Activated effector memory CD4-positive, alpha-beta T cell treated with Interleukin-2 at 50 U/mL for 16 hours (primary cell): ENCODE measurements around the gene TUBGCP4.
"Not testable (repeated sequence)": the region's sequence is repeated elsewhere in the genome, so short reads cannot be mapped to it uniquely, and the experiment has no call there.

Experiments
- DNase-seq: peaks from one replicate; pipeline ENCODE4 v3.0.0-alpha.2; 2020

Gene TUBGCP4, protein sequence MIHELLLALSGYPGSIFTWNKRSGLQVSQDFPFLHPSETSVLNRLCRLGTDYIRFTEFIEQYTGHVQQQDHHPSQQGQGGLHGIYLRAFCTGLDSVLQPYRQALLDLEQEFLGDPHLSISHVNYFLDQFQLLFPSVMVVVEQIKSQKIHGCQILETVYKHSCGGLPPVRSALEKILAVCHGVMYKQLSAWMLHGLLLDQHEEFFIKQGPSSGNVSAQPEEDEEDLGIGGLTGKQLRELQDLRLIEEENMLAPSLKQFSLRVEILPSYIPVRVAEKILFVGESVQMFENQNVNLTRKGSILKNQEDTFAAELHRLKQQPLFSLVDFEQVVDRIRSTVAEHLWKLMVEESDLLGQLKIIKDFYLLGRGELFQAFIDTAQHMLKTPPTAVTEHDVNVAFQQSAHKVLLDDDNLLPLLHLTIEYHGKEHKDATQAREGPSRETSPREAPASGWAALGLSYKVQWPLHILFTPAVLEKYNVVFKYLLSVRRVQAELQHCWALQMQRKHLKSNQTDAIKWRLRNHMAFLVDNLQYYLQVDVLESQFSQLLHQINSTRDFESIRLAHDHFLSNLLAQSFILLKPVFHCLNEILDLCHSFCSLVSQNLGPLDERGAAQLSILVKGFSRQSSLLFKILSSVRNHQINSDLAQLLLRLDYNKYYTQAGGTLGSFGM

DNA sequence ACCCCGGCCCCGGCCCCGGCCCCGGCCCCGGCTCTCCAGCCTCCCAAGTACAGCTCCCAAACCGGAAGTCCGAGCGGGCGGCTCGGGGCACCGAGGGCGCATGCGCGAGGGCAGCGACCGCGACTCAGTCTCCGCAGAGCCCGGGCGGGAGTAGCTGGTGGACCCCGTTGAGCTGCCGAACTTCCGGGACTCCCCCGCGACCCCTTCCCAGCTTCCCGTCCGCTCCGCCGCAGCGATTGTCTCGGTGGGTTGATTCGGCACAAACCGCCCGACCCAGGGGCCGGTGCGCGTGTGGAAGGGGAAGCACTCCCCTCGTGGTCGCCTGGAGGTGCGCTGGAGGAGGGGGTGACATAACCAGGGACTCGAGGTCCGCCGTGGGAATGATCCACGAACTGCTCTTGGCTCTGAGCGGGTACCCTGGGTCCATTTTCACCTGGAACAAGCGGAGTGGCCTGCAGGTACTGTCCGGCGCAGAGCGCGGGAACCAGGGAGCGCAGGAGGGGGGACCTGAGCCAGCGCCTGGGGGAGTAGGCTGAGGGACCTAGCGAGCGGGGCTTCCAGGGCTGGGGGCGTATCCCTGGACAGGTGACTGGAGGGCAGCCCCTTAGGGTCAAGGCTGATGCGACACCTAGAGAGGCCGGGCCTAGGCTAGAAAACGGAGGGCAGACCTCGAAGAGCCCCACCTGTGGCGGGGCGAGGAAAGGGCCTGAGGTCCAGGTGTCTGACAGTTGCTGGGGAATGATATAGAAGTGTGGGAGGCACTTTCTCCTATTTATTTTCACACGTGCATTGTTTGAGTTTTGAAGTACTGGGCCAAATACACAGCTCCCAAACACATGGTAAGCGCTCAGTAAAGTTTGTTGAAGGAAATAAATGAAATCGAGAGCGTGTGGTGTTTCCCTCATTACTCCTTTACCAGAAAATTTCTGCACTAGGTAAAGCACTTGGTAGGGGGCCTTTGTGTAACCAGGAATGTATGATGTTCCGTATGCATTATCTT lies at the start of gene TUBGCP4, which contains the start of gene ZSCAN29:
TUBGCP4 (plus strand) TSS at position 127 of the 1,000 bp plus-strand sequence; CDS start at position 381, 254 bp downstream.
ZSCAN29 (minus strand) TSS at position 69 of the 1,000 bp plus-strand sequence. CDS start 1,130 bp downstream, outside the sequence.
- peak; percentile 63 for DNase-seq

- no peak for DNase-seq
Observed at GRCh38 chr15:43325039-43325684, 45.7 kb upstream of the TUBGCP4 start.

DNA sequence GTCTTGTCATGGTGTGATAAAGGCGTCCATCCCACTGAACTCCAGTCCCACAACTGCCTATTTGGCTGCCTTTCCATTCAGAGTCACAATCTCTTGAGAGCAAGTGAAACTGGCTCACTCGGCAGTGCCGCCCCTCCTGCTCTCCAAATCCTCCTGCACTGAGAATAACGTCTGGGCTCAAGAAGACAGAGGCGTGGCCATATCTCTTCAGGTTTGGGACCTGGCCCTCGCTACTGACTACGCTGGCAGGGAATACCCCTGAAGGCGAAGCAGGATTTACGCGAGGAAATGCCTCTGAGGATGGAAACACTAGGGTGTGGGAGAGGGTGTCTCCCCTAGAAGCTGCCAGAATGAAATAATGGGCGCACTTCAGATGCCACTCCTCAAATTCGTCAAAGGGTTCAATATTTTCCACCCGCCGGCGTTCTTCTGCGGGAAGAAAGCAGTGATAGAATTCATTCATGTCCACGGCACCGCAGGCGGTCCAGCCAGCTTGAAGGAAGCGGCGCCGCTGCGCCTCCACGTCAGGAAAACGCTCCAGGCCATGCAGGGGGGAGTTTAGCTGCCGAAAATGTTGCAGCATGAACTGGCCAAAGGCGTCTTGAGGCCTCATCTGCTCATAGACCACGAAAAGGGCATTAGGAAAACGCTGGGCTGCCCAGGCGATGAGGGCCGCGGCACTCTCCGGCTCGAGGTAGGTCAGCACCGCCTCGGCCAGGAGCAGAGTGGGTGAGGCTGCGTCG lies 41.5 kb upstream of the TUBGCP4 start:
- DNase-seq: no peak

DNA sequence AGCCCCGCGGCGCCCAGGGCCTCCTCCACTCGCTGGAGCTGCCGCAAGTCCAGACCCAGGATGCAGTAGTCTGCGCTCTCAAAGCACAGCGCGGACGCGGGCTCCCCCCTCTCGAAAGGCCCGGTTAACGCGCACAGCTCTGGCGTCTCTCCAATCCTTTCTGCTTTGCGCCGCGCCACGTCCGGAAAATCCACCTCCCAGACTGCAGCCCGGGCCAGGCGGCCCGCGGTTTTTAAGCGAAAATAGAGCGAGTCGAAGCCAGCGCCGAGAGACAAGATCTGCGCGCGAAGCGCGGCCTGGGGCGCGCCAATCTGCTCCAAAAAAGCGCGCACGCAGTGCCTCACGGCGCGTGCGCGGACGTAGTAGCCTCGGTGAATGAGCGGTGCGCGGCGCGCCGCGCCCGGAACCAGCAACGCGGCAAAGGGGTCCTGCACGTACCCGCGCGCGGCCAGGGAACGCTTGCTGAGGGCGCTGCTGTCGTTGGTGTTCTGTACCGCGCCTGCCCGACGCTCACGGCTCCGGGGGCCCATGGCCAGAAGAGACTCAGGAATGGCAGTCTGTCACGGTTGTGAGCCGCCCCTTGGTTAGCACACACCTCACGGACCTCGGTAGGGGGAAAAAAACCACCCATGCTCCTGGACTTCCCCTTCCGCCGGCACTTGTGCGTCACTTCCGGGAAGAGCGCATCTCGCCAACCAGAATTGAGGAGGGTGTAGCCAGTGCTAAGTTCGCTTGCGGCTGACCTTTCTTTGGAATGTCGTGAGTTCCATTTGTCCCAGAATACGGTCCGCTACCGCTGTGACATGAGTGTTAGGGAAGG lies 40.7 kb upstream of the TUBGCP4 start, which contains the start of gene LCMT2:
LCMT2 (minus strand) TSS at position 614 of the 820 bp plus-strand sequence; CDS start at position 530, 84 bp downstream.
- peak; percentile 88 for DNase-seq

DNA sequence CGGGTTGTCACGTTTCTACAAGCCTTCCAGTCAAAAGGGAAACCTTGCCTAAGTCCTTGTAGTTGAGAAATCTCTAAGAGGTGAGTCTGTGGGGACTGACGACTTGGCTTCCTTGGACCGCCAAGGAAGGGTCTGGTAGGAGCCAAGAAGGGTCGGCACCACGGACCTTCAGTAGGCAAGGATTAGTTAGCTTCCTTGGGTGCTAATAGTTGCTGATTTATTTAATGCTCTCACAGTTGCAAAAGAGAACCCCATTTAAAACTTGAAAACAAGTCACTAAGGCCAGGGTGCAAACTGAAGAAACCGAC lies 40.2 kb upstream of the TUBGCP4 start:
- DNase-seq: no peak

- DNase-seq: no peak
Observed at GRCh38 chr15:43346305-43346704, 24.6 kb upstream of the TUBGCP4 start.

DNA sequence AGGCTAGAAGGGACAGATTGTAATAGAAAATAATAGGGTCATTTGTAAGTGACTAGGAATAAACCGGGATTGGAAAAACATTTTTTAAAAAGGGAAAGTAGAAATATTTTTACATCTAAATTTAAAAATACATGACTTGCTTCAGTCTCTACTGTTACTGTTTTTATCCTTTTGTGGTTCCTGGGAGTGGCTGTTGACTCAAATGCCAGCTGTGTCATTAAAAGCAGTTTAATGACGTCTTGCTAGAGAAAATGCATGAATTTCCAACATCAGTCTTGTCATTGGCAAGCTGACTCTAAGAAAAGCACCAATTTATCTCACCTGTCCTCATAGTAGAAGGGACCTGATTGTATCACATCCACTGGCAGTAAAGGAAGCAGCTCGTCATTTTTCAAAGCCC lies 23.8 kb upstream of the TUBGCP4 start:
- no peak for DNase-seq

DNA sequence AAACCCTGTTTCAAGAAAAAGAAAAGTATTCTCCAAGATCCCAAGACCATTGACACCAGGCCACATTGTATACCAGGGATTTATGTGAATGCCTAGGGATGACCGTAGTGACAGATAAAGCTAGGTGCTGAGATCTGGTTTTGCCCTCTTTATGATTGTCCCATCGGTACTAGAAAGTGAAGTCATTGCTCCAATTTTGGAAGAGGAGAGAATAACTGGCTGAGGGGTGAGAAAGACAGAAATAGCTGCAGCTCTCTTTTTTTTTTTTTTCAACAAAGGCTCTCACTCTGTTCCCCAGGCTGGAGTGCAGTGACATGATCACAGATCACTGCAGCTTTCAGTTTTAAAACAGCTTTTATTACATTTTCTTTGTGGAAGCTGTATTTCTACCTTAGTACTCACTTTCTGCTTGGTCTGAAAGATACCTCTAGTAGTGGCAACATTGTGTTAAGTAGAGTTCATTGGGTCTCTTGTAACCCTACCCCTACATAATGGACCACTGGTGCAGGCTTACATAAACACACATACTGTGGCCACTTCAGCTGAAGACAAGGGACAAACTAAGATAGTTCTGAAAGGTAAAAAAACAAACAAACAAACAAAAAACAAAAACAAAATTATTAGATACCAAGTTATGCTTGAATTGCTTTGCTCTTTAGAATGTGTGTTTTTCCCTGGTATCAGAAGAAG lies 18.1 kb upstream of the TUBGCP4 start:
- DNase-seq: no peak

DNA sequence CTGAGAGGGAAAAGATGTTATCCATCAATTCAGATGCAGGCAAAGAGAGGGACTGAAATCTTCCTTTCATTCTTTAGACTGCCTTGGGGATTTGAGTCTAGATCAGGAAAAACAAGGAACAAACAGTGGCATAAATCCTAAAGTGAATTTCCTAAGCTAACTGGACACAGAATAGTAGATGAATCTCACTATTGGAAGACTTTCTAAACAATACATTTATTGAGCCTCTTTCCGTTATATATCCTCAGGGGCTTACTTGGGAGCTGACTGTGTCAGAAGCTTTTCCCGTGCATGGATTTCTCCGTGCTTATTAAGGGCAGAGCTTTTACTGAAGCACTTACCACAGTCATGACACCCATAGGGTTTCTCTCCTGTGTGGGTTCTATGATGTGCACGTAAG lies 10.1 kb upstream of the TUBGCP4 start:
- DNase-seq: no peak

- DNase-seq: no peak
Observed at GRCh38 chr15:43361313-43361903, 9.5 kb upstream of the TUBGCP4 start.

- no peak for DNase-seq
Observed at GRCh38 chr15:43370310-43370974, 459 bp upstream of the TUBGCP4 start.

- no peak for DNase-seq
Observed at GRCh38 chr15:43376017-43376705, 5.3 kb downstream of the TUBGCP4 start.

GRCh38 chr15:43378601-43379000 lies 7.7 kb downstream of the TUBGCP4 start:
- no peak for DNase-seq

DNA sequence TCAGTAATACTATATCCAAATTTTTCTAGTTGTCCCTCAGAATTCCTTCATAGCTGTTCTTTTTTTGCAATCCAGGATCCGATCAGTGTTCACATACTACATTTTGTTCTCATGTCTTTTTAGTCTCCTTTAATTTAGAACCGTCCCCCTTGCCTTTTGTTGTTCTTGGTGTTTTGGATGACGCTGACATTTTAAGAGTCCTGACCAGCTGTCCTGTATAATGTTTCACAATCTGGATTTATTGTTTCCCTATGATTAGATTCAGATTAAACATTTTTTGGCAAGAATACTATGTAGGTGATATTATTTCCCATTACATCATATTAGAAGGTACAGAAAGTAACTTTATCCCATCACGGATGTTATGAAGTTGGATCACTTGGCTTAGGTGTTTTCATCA lies 11.4 kb downstream of the TUBGCP4 start:
- no peak for DNase-seq

DNA sequence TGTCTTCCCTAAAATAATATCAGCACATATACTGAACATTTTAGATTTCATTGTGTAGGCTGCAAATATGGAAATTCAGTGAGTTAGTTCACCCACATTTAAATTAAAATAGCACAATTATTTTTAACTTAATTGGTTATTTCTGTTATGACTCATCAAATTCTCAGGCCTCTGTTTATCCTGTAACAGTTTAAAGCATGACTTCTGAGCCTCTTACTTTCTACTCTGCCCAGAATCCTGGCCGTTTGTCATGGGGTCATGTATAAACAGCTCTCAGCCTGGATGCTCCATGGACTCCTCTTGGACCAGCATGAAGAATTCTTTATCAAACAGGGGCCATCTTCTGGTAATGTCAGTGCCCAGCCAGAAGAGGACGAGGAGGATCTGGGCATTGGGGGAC lies 12.2 kb downstream of the TUBGCP4 start:
- no peak for DNase-seq

GRCh38 chr15:43390723-43391122 lies 19.8 kb downstream of the TUBGCP4 start:
- no peak for DNase-seq

DNA sequence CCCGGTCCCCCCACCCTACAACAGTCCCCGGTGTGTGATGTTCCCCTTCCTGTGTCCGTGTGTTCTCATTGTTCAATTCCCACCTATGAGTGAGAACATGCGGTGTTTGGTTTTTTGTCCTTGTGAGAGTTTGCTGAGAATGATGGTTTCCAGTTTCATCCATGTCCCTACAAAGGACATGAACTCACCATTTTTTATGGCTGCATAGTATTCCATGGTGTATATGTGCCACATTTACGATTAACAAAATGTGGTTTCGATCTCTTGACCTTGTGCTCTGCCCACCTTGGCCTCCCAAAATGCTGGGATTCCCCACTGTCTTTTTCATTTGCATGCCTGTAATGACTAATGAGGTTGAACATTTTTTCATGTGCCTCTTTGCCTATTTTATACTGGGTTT lies 22.7 kb downstream of the TUBGCP4 start:
- DNase-seq: not testable (repeated sequence)

DNA sequence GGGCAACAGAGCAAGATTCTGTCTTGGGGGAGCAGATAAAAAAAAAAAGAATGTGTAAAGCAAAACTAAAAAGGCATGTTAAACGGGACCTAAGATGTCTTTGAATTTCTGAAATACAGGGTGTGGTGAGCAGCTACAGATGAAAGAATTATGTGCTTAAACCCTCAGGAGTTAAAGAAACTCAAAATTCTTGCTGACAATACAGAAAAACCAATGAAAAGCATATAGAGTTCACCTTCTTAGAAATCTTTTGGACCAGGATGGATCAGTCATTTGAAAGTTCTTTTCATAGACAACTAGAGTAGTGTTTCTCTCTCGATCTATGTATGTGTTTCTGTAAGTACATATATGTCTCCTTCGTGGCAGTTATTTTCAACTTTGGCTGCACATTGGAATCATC lies 31.4 kb downstream of the TUBGCP4 start:
- DNase-seq: no peak

DNA sequence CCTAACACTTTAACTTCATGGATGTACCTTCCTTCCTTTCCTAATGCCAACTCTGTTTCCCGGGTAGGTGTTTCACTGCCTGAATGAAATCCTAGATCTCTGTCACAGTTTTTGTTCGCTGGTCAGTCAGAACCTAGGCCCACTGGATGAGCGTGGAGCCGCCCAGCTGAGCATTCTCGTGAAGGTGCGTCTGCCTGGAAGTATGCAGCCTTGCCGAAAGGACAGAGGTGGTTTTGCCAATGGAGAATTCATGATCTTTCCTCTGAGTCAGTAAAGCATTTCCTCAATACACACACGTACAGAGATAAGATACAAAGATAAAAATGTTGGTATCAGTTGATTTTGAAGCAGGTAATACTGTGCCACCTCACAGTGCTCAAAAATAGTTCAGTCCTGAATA lies 32.7 kb downstream of the TUBGCP4 start:
- DNase-seq: no peak
